NCI-H1092 treated with DMSO at 0.1 percent for 48 hours (cell line): ENCODE results near the gene SLC9A2.

Experiments
- DNase-seq: peaks from one replicate; lab custom pipeline; 2025; lab: John Stamatoyannopoulos, UW

The SLC9A2 gene

GRCh38 chr2:102620332-102620731 is 979 bp downstream of the SLC9A2 start:
- DNase-seq: no peak

- no peak for DNase-seq
Observed at GRCh38 chr2:102621630-102622029, 2.3 kb downstream of the SLC9A2 start.

- DNase-seq: no peak
Observed at GRCh38 chr2:102622646-102623045, 3.3 kb downstream of the SLC9A2 start.

GRCh38 chr2:102630458-102630857 is 11.1 kb downstream of the SLC9A2 start:
- no peak for DNase-seq

- no peak for DNase-seq
Observed at GRCh38 chr2:102632380-102633175, 13.2 kb downstream of the SLC9A2 start.

- no peak for DNase-seq
Observed at GRCh38 chr2:102634831-102635241, 15.5 kb downstream of the SLC9A2 start.

GRCh38 chr2:102635317-102635716 is 16.0 kb downstream of the SLC9A2 start:
- DNase-seq: no peak

GRCh38 chr2:102636283-102636907 is 17.0 kb downstream of the SLC9A2 start:
- no peak for DNase-seq

GRCh38 chr2:102637358-102637757 is 18.0 kb downstream of the SLC9A2 start:
- no peak for DNase-seq

- DNase-seq: no peak
Observed at GRCh38 chr2:102639429-102639828, 20.1 kb downstream of the SLC9A2 start.

- DNase-seq: no peak
Observed at GRCh38 chr2:102652126-102652525, 32.8 kb downstream of the SLC9A2 start.

GRCh38 chr2:102657770-102658169 is 38.4 kb downstream of the SLC9A2 start:
- no peak for DNase-seq

- no peak for DNase-seq
Observed at GRCh38 chr2:102660070-102660469, 40.7 kb downstream of the SLC9A2 start.

GRCh38 chr2:102660574-102660973 is 41.2 kb downstream of the SLC9A2 start:
- no peak for DNase-seq

- no peak for DNase-seq
Observed at GRCh38 chr2:102661846-102662245, 42.5 kb downstream of the SLC9A2 start.

- no peak for DNase-seq
Observed at GRCh38 chr2:102662833-102663232, 43.5 kb downstream of the SLC9A2 start.

GRCh38 chr2:102663381-102663780 is 44.0 kb downstream of the SLC9A2 start:
- DNase-seq: no peak

GRCh38 chr2:102664471-102664909 is 45.1 kb downstream of the SLC9A2 start:
- no peak for DNase-seq

GRCh38 chr2:102667072-102667471 is 47.7 kb downstream of the SLC9A2 start:
- DNase-seq: no peak

- no peak for DNase-seq
Observed at GRCh38 chr2:102668171-102668570, 48.8 kb downstream of the SLC9A2 start.

GRCh38 chr2:102669401-102669800 is 50.0 kb downstream of the SLC9A2 start:
- no peak for DNase-seq

- DNase-seq: no peak
Observed at GRCh38 chr2:102672107-102672776, 52.9 kb downstream of the SLC9A2 start.

GRCh38 chr2:102674370-102674769 is 55.0 kb downstream of the SLC9A2 start:
- no peak for DNase-seq
